SK-N-SH (cell line): ENCODE measurements around the gene PRICKLE1. TPM values are rescaled to one million over a fixed set of nuclear protein-coding genes. Genes with fewer than 3 reads are reported as not detected.

Source experiments
- CTCF ChIA-PET: fragments of 300-600, 350-600 bp; formaldehyde crosslinking; extraction: SDS; loops from one replicate; lab custom pipeline; 2021; lab: Yijun Ruan, JAX
- POLR2A ChIA-PET: fragments of 350-600 bp; sonication (Branson Sonifier 250); formaldehyde crosslinking; extraction: SDS; loops from one replicate; lab custom pipeline; 2020; ENCODE audit warnings: antibody characterized with exemption, inconsistent platforms; lab: Yijun Ruan, JAX
- DNase-seq: peaks from one replicate; pipeline ENCODE4 v3.0.0; 2012
- H2AFZ ChIP-seq: fragments of 200-600 bp; sonication (generic); 2 replicates; pipeline ENCODE4 v1.8.1; 2016; ENCODE audit warnings: antibody characterized with exemption, mild to moderate bottlenecking, low read depth
- H3F3A ChIP-seq: fragments of 200-600 bp; sonication (generic); replicated peaks from 2 replicates; pipeline ENCODE3; 2016; ENCODE audit warnings: antibody characterized with exemption, mild to moderate bottlenecking; ENCODE audit not compliant: insufficient read depth
- H3K27ac ChIP-seq, 2 experiments: fragments of 200-500 bp in 1 of 2; fragments of 200-600 bp in 1 of 2; sonication (Bioruptor generic) in 1 of 2; sonication (generic), shearing (Covaris generic) in 1 of 2; 2 replicates each; pipeline versions ENCODE4 v1.5.1 to v1.6.1; 2014 to 2016; ENCODE audit warnings: low read depth in 2 of 2, inconsistent platforms in 1 of 2, low read length in 1 of 2, mild to moderate bottlenecking in 1 of 2, mixed read lengths in 1 of 2
- H3K27me3 ChIP-seq: fragments of 200-600 bp; sonication (generic), shearing (Covaris generic); 2 replicates; pipeline ENCODE4 v1.6.1; 2016; ENCODE audit warnings: mixed run types; ENCODE audit not compliant: insufficient read depth
- H3K36me3 ChIP-seq, 2 experiments: fragments of 200-500 bp in 1 of 2; fragments of 200-600 bp in 1 of 2; sonication (Bioruptor generic) in 1 of 2; sonication (generic) in 1 of 2; replicated peaks in 1 of 2; 2 replicates each; pipeline versions ENCODE3 to v1.5.1; 2014 to 2016; ENCODE audit warnings: low read length in 1 of 2, mild to moderate bottlenecking in 1 of 2; ENCODE audit not compliant: insufficient read depth in 2 of 2, control insufficient read depth in 1 of 2
- H3K4me1 ChIP-seq, 2 experiments: fragments of 200-500 bp in 1 of 2; fragments of 200-600 bp in 1 of 2; sonication (Bioruptor generic) in 1 of 2; sonication (generic), shearing (Covaris generic) in 1 of 2; 2 replicates each; pipeline versions ENCODE4 v1.5.1 to v1.6.1; 2014 to 2016; ENCODE audit warnings: low read depth in 1 of 2, low read length in 1 of 2, mixed run types in 1 of 2; ENCODE audit not compliant: insufficient read depth in 2 of 2, control insufficient read depth in 1 of 2
- H3K4me2 ChIP-seq: fragments of 200-600 bp; sonication (generic), shearing (Covaris generic); 2 replicates; pipeline ENCODE4 v1.6.1; 2017; ENCODE audit warnings: mixed run types
- H3K4me3 ChIP-seq, 2 experiments: fragments of 200-500 bp in 1 of 2; fragments of 200-600 bp in 1 of 2; sonication (Bioruptor generic) in 1 of 2; sonication (generic), shearing (Covaris generic) in 1 of 2; 2 replicates each; pipeline versions ENCODE4 v1.5.1 to v1.8.1; 2014 to 2016; ENCODE audit warnings: low read depth in 2 of 2, inconsistent platforms in 1 of 2, low read length in 1 of 2, mild to moderate bottlenecking in 1 of 2, mixed read lengths in 1 of 2, moderate library complexity in 1 of 2
- H3K79me2 ChIP-seq: fragments of 200-600 bp; sonication (generic); 2 replicates; pipeline ENCODE4 v1.8.1; 2017; ENCODE audit warnings: mild to moderate bottlenecking; ENCODE audit not compliant: insufficient read depth
- H3K9ac ChIP-seq: fragments of 200-600 bp; sonication (generic); 2 replicates; pipeline ENCODE4 v1.6.1; 2017; ENCODE audit warnings: mixed run types
- H3K9me2 ChIP-seq: fragments of 200-600 bp; sonication (generic); 2 replicates; pipeline ENCODE4 v1.6.1; 2017; ENCODE audit warnings: mixed run types
- H3K9me3 ChIP-seq: fragments of 200-600 bp; sonication (generic); 2 replicates; pipeline ENCODE4 v1.6.1; 2017; ENCODE audit warnings: mixed run types, mild to moderate bottlenecking, moderate library complexity
- H4K20me1 ChIP-seq: fragments of 200-600 bp; sonication (generic); 2 replicates; pipeline ENCODE4 v1.6.1; 2017; ENCODE audit warnings: mild to moderate bottlenecking, mixed run types; ENCODE audit not compliant: insufficient read depth
- ELF1 ChIP-seq: IDR thresholded peaks from 2 replicates; pipeline ENCODE4 v1.4.0; 2012
- EP300 ChIP-seq, 2 experiments: IDR thresholded peaks; 2 replicates each; pipeline versions ENCODE4 v1.4.0 to v1.6.1; 2012; ENCODE audit warnings: borderline replicate concordance in 1 of 2, low read depth in 1 of 2, low read length in 1 of 2
- FOSL2 ChIP-seq: IDR thresholded peaks from 2 replicates; pipeline ENCODE4 v1.4.0; 2012; ENCODE audit warnings: low read depth, mild to moderate bottlenecking, moderate library complexity, borderline replicate concordance
- FOXJ3 ChIP-seq: sonication (generic); formaldehyde crosslinking; IDR thresholded peaks from 2 replicates; pipeline ENCODE4 v1.5.1; 2020; ENCODE audit warnings: mild to moderate bottlenecking, missing genetic modification reagents
- JUND ChIP-seq: IDR thresholded peaks from 2 replicates; pipeline ENCODE4 v1.4.0; 2012
- MXI1 ChIP-seq: IDR thresholded peaks from 2 replicates; pipeline ENCODE4 v1.6.1; 2012; ENCODE audit warnings: mild to moderate bottlenecking, low read depth, low read length, improper control_type of control experiment
- NFIC ChIP-seq: IDR thresholded peaks from 2 replicates; pipeline ENCODE4 v1.4.0; 2012; ENCODE audit warnings: borderline replicate concordance
- RFX5 ChIP-seq: IDR thresholded peaks from 2 replicates; pipeline ENCODE4 v1.6.1; 2012; ENCODE audit warnings: mild to moderate bottlenecking, improper control_type of control experiment, low read length
- RXRA ChIP-seq: IDR thresholded peaks from 2 replicates; pipeline ENCODE4 v1.4.0; 2012; ENCODE audit warnings: low read depth, mild to moderate bottlenecking, borderline replicate concordance
- SMC3 ChIP-seq: IDR thresholded peaks from 2 replicates; pipeline ENCODE4 v1.6.1; 2012; ENCODE audit warnings: low read depth, low read length, improper control_type of control experiment
- TAF1 ChIP-seq: IDR thresholded peaks from 2 replicates; pipeline ENCODE4 v1.6.1; 2012; ENCODE audit warnings: low read depth, mild to moderate bottlenecking, low read length, moderate library complexity, borderline replicate concordance
- TCF12 ChIP-seq: IDR thresholded peaks from 2 replicates; pipeline ENCODE4 v1.4.0; 2012
- YY1 ChIP-seq: IDR thresholded peaks from 2 replicates; pipeline ENCODE4 v1.4.0; 2012; ENCODE audit warnings: low read depth, mild to moderate bottlenecking
- WGBS: methylation state at CpG from one replicate; pipeline ENCODE4 v1.1.6; 2017; ENCODE audit warnings: low lambda C conversion rate; 5-methylcytosine and 5-hydroxymethylcytosine counted together
- polyA plus RNA-seq, 3 experiments: library from polyadenylated mRNA; depleted of rRNA; stranded (reverse); fragments of >200 nt; gene quantifications; 2 replicates each; pipeline ENCODE4 v1.2.3, GENCODE V29; 2012
- TF ChIP-seq, protein P1 (sequence below): fragments of 150-350 bp; IDR thresholded peaks from 2 replicates; pipeline ENCODE4 v1.6.1; 2017; ENCODE audit warnings: antibody characterized with exemption, low read length, low read depth, borderline replicate concordance
- TF ChIP-seq, protein P2 (sequence below): IDR thresholded peaks from 2 replicates; pipeline ENCODE4 v1.6.1; 2012; ENCODE audit warnings: mild to moderate bottlenecking, low read depth, low read length, moderate library complexity
- TF ChIP-seq, protein P3 (sequence below): IDR thresholded peaks from 2 replicates; pipeline ENCODE4; 2012
- TF ChIP-seq, protein P4 (sequence below): fragments of 200-600 bp; sonication (generic); IDR thresholded peaks from 2 replicates; pipeline ENCODE4 v1.6.1; 2017; ENCODE audit warnings: antibody characterized with exemption, mild to moderate bottlenecking, moderate library complexity

Gene PRICKLE1
- polyA plus RNA-seq, 1 of the 3 experiments (the other 2 are of a cell fraction): 1.2 TPM

DNA sequence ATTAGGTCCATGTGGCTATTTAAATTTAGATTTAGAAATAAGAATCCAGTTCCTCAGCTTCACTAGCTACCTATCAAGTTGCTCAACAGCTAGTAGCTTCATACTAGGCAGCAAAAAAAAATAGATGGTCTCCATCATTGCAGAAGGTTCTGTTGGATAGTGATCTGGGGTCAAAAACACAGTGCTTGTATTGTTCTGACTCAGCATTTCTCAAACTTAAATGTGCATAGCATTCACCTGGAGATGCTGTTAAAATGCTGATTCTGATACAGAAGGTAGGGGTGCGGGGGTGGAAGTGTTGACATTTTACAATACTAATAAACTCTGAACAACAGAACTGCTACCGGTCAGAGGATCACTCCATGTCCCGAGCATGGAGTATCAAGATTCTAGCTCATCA is 51.3 kb downstream of the PRICKLE1 start:
- no peaks in the 10 kb centered on the region for H3K9me2 ChIP-seq
- H3K36me3 ChIP-seq: no peaks in the 10 kb centered on the region
- 29% methylated on average over 3 of the region's 3 CpGs for WGBS
- no peaks in the 10 kb centered on the region for H4K20me1 ChIP-seq
- no peaks in the 10 kb centered on the region for H3F3A ChIP-seq
- ChIA-PET CTCF (interaction anchor here (0.6 to 1.5 kb wide), 4 partner anchors 10 to 37 kb away, joined by 3 to 4 read pairs (median 4); no protein-coding TSS in a partner anchor), POLR2A (no interaction called here)
- H3K79me2 ChIP-seq: no peaks in the 10 kb centered on the region
- H3K4me3 ChIP-seq: no peak overlapping the region
- no peak for TF ChIP-seq MXI1
- no peak for TF ChIP-seq TAF1
- no peak for TF ChIP-seq RXRA
- TF ChIP-seq NFIC: no peak
- TF ChIP-seq, protein P1, sequence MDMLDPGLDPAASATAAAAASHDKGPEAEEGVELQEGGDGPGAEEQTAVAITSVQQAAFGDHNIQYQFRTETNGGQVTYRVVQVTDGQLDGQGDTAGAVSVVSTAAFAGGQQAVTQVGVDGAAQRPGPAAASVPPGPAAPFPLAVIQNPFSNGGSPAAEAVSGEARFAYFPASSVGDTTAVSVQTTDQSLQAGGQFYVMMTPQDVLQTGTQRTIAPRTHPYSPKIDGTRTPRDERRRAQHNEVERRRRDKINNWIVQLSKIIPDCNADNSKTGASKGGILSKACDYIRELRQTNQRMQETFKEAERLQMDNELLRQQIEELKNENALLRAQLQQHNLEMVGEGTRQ: no peak
- TF ChIP-seq, protein P2, sequence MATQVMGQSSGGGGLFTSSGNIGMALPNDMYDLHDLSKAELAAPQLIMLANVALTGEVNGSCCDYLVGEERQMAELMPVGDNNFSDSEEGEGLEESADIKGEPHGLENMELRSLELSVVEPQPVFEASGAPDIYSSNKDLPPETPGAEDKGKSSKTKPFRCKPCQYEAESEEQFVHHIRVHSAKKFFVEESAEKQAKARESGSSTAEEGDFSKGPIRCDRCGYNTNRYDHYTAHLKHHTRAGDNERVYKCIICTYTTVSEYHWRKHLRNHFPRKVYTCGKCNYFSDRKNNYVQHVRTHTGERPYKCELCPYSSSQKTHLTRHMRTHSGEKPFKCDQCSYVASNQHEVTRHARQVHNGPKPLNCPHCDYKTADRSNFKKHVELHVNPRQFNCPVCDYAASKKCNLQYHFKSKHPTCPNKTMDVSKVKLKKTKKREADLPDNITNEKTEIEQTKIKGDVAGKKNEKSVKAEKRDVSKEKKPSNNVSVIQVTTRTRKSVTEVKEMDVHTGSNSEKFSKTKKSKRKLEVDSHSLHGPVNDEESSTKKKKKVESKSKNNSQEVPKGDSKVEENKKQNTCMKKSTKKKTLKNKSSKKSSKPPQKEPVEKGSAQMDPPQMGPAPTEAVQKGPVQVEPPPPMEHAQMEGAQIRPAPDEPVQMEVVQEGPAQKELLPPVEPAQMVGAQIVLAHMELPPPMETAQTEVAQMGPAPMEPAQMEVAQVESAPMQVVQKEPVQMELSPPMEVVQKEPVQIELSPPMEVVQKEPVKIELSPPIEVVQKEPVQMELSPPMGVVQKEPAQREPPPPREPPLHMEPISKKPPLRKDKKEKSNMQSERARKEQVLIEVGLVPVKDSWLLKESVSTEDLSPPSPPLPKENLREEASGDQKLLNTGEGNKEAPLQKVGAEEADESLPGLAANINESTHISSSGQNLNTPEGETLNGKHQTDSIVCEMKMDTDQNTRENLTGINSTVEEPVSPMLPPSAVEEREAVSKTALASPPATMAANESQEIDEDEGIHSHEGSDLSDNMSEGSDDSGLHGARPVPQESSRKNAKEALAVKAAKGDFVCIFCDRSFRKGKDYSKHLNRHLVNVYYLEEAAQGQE: no peak
- TF ChIP-seq, protein P3, sequence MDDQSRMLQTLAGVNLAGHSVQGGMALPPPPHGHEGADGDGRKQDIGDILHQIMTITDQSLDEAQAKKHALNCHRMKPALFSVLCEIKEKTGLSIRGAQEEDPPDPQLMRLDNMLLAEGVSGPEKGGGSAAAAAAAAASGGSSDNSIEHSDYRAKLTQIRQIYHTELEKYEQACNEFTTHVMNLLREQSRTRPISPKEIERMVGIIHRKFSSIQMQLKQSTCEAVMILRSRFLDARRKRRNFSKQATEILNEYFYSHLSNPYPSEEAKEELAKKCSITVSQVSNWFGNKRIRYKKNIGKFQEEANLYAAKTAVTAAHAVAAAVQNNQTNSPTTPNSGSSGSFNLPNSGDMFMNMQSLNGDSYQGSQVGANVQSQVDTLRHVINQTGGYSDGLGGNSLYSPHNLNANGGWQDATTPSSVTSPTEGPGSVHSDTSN: no peak
- TF ChIP-seq ELF1: no peak
- no peak for TF ChIP-seq SMC3
- TF ChIP-seq EP300 (IDR thresholded peaks at IDR 0.05; ENCODE audit: borderline replicate concordance in 1 of 2, low read depth in 1 of 2, low read length in 1 of 2): no peak
- H3K4me1 ChIP-seq: no peaks in the 10 kb centered on the region; a peak in 2 of 4 replicates
- no peaks in the 10 kb centered on the region for H3K9me3 ChIP-seq
- no peak overlapping the region for H3K4me2 ChIP-seq
- no peak overlapping the region for H2AFZ ChIP-seq
- H3K27ac ChIP-seq: no peak overlapping the region; a peak in 1 of 4 replicates
- H3K27me3 ChIP-seq: no peaks in the 10 kb centered on the region
- no peak overlapping the region for H3K9ac ChIP-seq
- DNase-seq: no peak

DNA sequence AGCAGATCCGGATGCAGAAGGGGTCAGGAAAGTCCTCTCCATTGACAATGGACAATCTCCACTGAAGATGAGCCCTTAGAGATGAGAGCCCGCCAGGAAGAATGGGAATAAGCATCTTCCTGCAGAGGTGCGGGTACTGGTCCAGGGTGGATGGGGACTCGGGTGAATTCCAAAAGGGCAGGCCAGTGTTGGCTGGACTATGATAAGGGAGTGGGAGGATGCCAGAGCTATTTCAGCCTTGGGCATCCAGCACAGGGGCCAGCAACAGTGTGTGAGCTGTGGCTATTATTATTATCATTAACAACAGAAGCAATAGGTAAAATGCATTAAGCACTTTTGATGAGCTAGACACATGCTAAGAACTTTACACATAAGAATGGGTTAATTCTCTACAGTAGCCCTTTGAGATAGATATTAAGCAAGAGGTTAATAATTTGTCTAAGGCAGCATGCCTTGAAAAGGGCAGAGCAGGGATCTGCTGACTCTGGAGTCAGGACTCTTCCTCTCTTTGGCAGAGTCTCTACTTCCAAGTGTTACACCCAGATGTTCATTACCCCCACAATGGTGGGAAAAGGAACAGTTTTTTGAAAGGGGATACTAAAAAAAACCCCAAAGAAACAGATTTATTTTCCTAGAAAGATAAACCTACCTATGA is 55.2 kb downstream of the PRICKLE1 start:
- TF ChIP-seq FOSL2: no peak
- no peak for TF ChIP-seq FOXJ3 (CRISPR knock-in tag)
- TF ChIP-seq SMC3: no peak
- no peak for TF ChIP-seq RXRA
- no peak for TF ChIP-seq JUND
- TF ChIP-seq TCF12: no peak
- TF ChIP-seq YY1: no peak
- no peak for TF ChIP-seq RFX5
- TF ChIP-seq NFIC: no peak
- TF ChIP-seq, protein P4, sequence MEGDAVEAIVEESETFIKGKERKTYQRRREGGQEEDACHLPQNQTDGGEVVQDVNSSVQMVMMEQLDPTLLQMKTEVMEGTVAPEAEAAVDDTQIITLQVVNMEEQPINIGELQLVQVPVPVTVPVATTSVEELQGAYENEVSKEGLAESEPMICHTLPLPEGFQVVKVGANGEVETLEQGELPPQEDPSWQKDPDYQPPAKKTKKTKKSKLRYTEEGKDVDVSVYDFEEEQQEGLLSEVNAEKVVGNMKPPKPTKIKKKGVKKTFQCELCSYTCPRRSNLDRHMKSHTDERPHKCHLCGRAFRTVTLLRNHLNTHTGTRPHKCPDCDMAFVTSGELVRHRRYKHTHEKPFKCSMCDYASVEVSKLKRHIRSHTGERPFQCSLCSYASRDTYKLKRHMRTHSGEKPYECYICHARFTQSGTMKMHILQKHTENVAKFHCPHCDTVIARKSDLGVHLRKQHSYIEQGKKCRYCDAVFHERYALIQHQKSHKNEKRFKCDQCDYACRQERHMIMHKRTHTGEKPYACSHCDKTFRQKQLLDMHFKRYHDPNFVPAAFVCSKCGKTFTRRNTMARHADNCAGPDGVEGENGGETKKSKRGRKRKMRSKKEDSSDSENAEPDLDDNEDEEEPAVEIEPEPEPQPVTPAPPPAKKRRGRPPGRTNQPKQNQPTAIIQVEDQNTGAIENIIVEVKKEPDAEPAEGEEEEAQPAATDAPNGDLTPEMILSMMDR: no peak
- Histone ChIP-seq H3K36me3 (no peaks in the 10 kb centered on the region), H3K9me2 (no peaks in the 10 kb centered on the region), H3K4me3 (no peak overlapping the region), H3K27me3 (no peaks in the 10 kb centered on the region), H3K4me1 (no peaks in the 10 kb centered on the region; a peak in 2 of 4 replicates), H3K27ac (no peak overlapping the region), H3K9me3 (no peaks in the 10 kb centered on the region), H2AFZ (no peak overlapping the region), H4K20me1 (no peaks in the 10 kb centered on the region), H3K79me2 (no peaks in the 10 kb centered on the region), H3F3A (no peaks in the 10 kb centered on the region), H3K9ac (no peak overlapping the region), H3K4me2 (no peak overlapping the region)
- DNase-seq: no peak
- CTCF ChIA-PET: no interaction called here
- POLR2A ChIA-PET: no interaction called here
- 77% methylated on average over 4 of the region's 4 CpGs for WGBS
